PC-9 (cell line): ENCODE data around the gene PLS3. TPM values are rescaled to one million over a fixed set of nuclear protein-coding genes. Genes with fewer than 3 reads are reported as not detected.

Experiments
- BruUV-seq: library from RNA; stranded (reverse); fragments of 400-500 nt; replicated peaks from 2 replicates; lab custom pipeline; 2021; lab: Mats Ljungman, UMichigan
- CTCF ChIA-PET: fragments of 300-600 bp; sonication (Branson Sonifier 250); formaldehyde crosslinking; loops from one replicate; lab custom pipeline; 2022; ENCODE audit warnings: antibody characterized with exemption; lab: Charles Lee
- POLR2A ChIA-PET: fragments of 300-600 bp; sonication (Branson Sonifier 250); formaldehyde crosslinking; loops from one replicate; lab custom pipeline; 2022; ENCODE audit warnings: antibody characterized with exemption; ENCODE audit not compliant: unreplicated experiment; lab: Charles Lee
- DNase-seq, 2 experiments: peaks; one replicate each; pipeline versions ENCODE4 v3.0.0 to v3.0.0-alpha.2; 2015 to 2022; ENCODE audit warnings: mixed read lengths in 1 of 2
- H2AFZ ChIP-seq: fragments of 200-600 bp; sonication (generic); 2 replicates; pipeline ENCODE4 v1.8.1; 2017; ENCODE audit warnings: antibody characterized with exemption
- H3F3A ChIP-seq: fragments of 200-600 bp; sonication (generic); 2 replicates; pipeline ENCODE4 v1.8.1; 2017; ENCODE audit warnings: antibody characterized with exemption, mild to moderate bottlenecking, low read depth; ENCODE audit not compliant: insufficient read depth
- H3K27ac ChIP-seq: fragments of 200-600 bp; sonication (generic); 2 replicates; pipeline ENCODE4 v1.6.1; 2016; ENCODE audit warnings: mixed run types
- H3K27me3 ChIP-seq: fragments of 200-600 bp; sonication (generic); 2 replicates; pipeline ENCODE4 v1.6.1; 2016; ENCODE audit warnings: low read depth, mixed run types; ENCODE audit not compliant: insufficient read depth
- H3K36me3 ChIP-seq: fragments of 200-600 bp; sonication (generic); 2 replicates; pipeline ENCODE4 v1.6.1; 2016; ENCODE audit warnings: low read depth, mixed run types
- H3K4me1 ChIP-seq: fragments of 200-600 bp; sonication (generic); replicated peaks from 2 replicates; pipeline ENCODE4 v1.6.1; 2016; ENCODE audit warnings: mixed run types; ENCODE audit not compliant: insufficient read depth
- H3K4me2 ChIP-seq: fragments of 200-600 bp; sonication (generic); 2 replicates; pipeline ENCODE4 v1.6.1; 2017; ENCODE audit warnings: mixed run types
- H3K4me3 ChIP-seq: fragments of 200-600 bp; sonication (generic); 2 replicates; pipeline ENCODE4 v1.6.1; 2016; ENCODE audit warnings: mixed run types
- H3K79me2 ChIP-seq: fragments of 200-600 bp; sonication (generic); 2 replicates; pipeline ENCODE4 v1.6.1; 2017; ENCODE audit warnings: low read depth, mixed run types
- H3K9me2 ChIP-seq: fragments of 200-600 bp; sonication (generic); 2 replicates; pipeline ENCODE4 v1.8.1; 2017; ENCODE audit warnings: mild to moderate bottlenecking; ENCODE audit not compliant: insufficient read depth
- H3K9me3 ChIP-seq: fragments of 200-600 bp; sonication (generic); 2 replicates; pipeline ENCODE4 v1.8.1; 2016; ENCODE audit warnings: low read depth; ENCODE audit not compliant: insufficient read depth
- H4K20me1 ChIP-seq: fragments of 200-600 bp; sonication (generic); 2 replicates; pipeline ENCODE4 v1.8.1; 2017; ENCODE audit not compliant: insufficient read depth
- CTCF ChIP-seq: fragments of 200-600 bp; sonication (generic); conservative IDR thresholded peaks from 2 replicates; pipeline ENCODE4 v1.6.1; 2017; ENCODE audit warnings: mixed run types, antibody characterized with exemption, mild to moderate bottlenecking, moderate library complexity
- EZH2 ChIP-seq: fragments of 200-600 bp; sonication (generic); IDR thresholded peaks from 2 replicates; pipeline ENCODE4 v1.8.0; 2017; ENCODE audit warnings: antibody characterized with exemption, low read depth
- intact Hi-C: fragments of 100-400 bp; cut with micrococcal nuclease; formaldehyde crosslinking; loops from one replicate; pipeline ENCODE4 v1.10.0; 2022; ENCODE audit not compliant: unreplicated experiment
- total RNA-seq: library from RNA; stranded (reverse); gene quantifications from 2 replicates; pipeline ENCODE4 v1.2.3, GENCODE V29; 2021

PLS3 gene
- total RNA-seq, 1 experiment from 2014 or later = 257 TPM

- BruUV-seq = no TSS peak
- H3K27me3 ChIP-seq = no peaks in the 10 kb centered on the region
- no peaks in the 10 kb centered on the region for H3K9me3 ChIP-seq
- ChIA-PET CTCF (interaction anchor here (0.6 to 0.7 kb wide), 3 partner anchors 42 to 312 kb away, joined by 3 to 4 read pairs (median 4); no protein-coding TSS in a partner anchor), POLR2A (interaction anchor here (0.6 to 0.7 kb wide), 2 partner anchors 89 to 202 kb away, joined by 4 to 7 read pairs; partner anchors contain the start of gene PLS3)
- H3F3A ChIP-seq = peaks cover 18% of the 10 kb centered on the region
- intact Hi-C loops = loop anchor here (10.0 kb wide), 1 partner anchor 295 kb away; no protein-coding TSS in a partner anchor
- no peaks in the 10 kb centered on the region for H3K9me2 ChIP-seq
- no peak overlapping the region for H3K4me3 ChIP-seq
- TF ChIP-seq EZH2 (no peak), CTCF (no peak)
- H3K79me2 ChIP-seq = no peaks in the 10 kb centered on the region
- no peaks in the 10 kb centered on the region for H4K20me1 ChIP-seq
- H3K4me1 ChIP-seq = peaks cover 27% of the 10 kb centered on the region
- no peak overlapping the region for H2AFZ ChIP-seq
- peak; percentile 38 to 94 for DNase-seq
- H3K36me3 ChIP-seq = peaks cover 12% of the 10 kb centered on the region; the same call in 1 of the 2 replicates
- H3K4me2 ChIP-seq = peak overlapping the region; percentile 35
- peak overlapping the region; percentile 83 for H3K27ac ChIP-seq
Observed at GRCh38 chrX:115649461-115650063, 88.6 kb downstream of the PLS3 start.

GRCh38 chrX:115650449-115650848 is 89.5 kb downstream of the PLS3 start:
- Histone ChIP-seq H4K20me1 (no peaks in the 10 kb centered on the region), H3K27ac (peak overlapping the region; percentile 83), H3K4me3 (no peak overlapping the region), H3K9me2 (no peaks in the 10 kb centered on the region), H3K4me1 (peaks cover 27% of the 10 kb centered on the region), H2AFZ (no peak overlapping the region), H3F3A (peaks cover 18% of the 10 kb centered on the region), H3K27me3 (no peaks in the 10 kb centered on the region), H3K36me3 (peaks cover 9% of the 10 kb centered on the region; the same call in 1 of the 2 replicates), H3K79me2 (no peaks in the 10 kb centered on the region), H3K9me3 (no peaks in the 10 kb centered on the region), H3K4me2 (peak overlapping the region; percentile 35)
- CTCF ChIA-PET = interaction anchor here (0.7 kb wide), 1 partner anchor 41 kb away, joined by 4 read pairs; no protein-coding TSS in a partner anchor
- POLR2A ChIA-PET = no interaction called here
- TF ChIP-seq CTCF (no peak), EZH2 (no peak)
- BruUV-seq = no TSS peak
- intact Hi-C loops = loop anchor here (10.0 kb wide), 1 partner anchor 294 kb away; no protein-coding TSS in a partner anchor
- no peak for DNase-seq

- peak overlapping the region; percentile 83 for H3K27ac ChIP-seq
- peak overlapping the region; percentile 35 for H3K4me2 ChIP-seq
- H2AFZ ChIP-seq = no peak overlapping the region
- TF ChIP-seq EZH2 (no peak), CTCF (peak; percentile 86)
- intact Hi-C loops = loop anchor here (10.0 kb wide), 1 partner anchor 294 kb away; no protein-coding TSS in a partner anchor
- H3K4me1 ChIP-seq = peaks cover 27% of the 10 kb centered on the region
- DNase-seq = peak; percentile 39 to 74
- no peaks in the 10 kb centered on the region for H3K9me2 ChIP-seq
- H3K4me3 ChIP-seq = no peak overlapping the region
- BruUV-seq = no TSS peak
- H3K27me3 ChIP-seq = no peaks in the 10 kb centered on the region
- H3K79me2 ChIP-seq = no peaks in the 10 kb centered on the region
- no peaks in the 10 kb centered on the region for H3K9me3 ChIP-seq
- POLR2A ChIA-PET = no interaction called here
- CTCF ChIA-PET = no interaction called here
- H4K20me1 ChIP-seq = no peaks in the 10 kb centered on the region
- peaks cover 18% of the 10 kb centered on the region for H3F3A ChIP-seq
- peaks cover 5% of the 10 kb centered on the region; the same call in 1 of the 2 replicates for H3K36me3 ChIP-seq
Observed at GRCh38 chrX:115650916-115651315, 89.9 kb downstream of the PLS3 start.
